GM03348 (cell line): ENCODE measurements around the gene CALCOCO1.

ENCODE experiments used
- DNase-seq: peaks from one replicate; pipeline ENCODE4 v3.0.0; 2012; ENCODE audit warnings: low spot score

CALCOCO1 gene

DNA sequence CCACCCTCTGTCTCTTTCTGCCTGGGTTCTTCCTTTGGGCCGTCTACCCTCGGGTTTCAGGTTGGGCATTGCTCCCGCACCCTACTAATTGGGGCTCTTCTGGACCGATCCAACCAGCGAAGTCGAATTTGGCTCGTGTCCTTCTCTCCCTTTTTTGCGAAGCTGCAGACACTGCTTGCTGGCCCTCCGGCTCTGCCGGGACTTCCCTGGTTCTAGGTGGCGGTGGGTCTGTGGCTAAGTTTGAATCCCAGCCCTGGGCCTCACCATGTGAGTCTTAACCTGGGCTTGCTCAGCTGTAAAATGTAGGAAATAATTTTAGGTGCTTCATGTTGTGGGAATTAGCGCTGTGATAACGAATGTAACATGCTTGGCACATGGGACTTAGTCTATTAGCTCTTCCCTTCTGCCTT lies 24.9 kb upstream of the CALCOCO1 start:
- DNase-seq: no peak

DNA sequence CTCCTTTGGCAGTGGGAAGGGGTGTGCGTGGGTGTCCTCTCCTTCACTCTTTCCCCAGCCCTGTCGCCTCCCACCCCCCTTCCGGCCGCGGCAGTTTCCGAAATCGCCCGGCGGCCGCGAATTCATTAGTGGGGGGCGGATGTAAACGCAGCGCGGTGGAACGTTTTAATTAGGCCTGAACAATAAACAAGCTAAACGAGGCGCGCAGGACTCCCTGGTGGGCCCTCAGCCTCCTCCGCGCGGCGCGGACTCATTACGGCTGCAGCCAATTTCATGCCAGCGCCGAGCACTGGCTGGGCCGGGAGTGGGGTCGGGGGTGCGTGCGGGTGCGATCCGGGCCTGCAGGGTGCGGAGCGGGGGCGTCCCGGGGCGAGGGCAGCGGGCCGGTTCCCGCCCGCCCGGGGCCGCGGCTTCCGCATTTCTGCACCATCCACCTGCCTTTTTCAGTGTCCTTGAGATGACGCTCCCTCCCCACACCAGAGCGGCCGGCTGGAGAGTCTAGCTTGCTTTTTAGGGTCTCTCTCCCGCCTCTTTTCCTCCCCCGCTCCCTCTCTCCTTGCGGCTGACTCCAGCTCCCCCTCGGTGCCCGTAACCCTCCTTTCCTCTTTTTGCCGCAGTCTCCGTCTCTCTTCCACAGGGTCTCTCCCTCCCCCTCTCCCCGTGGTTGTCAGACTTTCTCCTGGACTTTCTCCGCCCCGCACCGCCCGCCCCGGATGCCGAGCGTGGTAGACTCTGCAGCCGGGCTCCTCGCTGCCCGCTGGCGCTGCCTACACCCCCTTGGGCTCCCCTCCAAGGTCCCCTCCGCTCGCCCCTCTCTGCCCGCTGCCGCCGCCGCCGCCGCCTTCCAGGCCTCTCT lies 24.3 kb upstream of the CALCOCO1 start, which contains the start of gene CISTR:
CISTR (minus strand) TSS at position 644 of the 856 bp plus-strand sequence.
- DNase-seq: peak; percentile 35

DNA sequence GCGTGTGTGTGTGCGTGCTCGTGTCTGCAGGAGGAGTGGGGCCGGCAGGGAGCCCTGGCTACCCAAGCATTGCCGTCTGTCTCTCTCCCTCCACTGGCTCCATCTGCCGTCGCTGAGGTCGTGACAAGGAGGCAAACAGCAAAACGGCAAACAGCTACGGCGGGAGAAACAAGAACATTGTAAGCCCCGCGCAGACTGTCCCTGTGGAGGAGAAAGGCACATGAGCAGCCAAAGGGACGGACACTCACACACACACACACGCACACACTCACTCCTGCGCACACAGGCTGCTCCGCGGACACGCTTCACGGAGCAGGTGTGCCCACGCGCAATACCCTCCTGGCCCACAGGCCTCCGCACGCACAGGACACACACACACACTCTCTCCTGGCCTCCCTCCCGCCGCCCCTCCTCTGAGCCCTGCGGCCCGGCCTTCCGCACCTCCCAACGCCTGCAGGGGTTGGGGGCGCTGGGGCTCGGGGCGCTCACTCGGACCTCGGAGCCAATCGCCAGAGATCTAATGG lies 23.6 kb upstream of the CALCOCO1 start:
- no peak for DNase-seq

DNA sequence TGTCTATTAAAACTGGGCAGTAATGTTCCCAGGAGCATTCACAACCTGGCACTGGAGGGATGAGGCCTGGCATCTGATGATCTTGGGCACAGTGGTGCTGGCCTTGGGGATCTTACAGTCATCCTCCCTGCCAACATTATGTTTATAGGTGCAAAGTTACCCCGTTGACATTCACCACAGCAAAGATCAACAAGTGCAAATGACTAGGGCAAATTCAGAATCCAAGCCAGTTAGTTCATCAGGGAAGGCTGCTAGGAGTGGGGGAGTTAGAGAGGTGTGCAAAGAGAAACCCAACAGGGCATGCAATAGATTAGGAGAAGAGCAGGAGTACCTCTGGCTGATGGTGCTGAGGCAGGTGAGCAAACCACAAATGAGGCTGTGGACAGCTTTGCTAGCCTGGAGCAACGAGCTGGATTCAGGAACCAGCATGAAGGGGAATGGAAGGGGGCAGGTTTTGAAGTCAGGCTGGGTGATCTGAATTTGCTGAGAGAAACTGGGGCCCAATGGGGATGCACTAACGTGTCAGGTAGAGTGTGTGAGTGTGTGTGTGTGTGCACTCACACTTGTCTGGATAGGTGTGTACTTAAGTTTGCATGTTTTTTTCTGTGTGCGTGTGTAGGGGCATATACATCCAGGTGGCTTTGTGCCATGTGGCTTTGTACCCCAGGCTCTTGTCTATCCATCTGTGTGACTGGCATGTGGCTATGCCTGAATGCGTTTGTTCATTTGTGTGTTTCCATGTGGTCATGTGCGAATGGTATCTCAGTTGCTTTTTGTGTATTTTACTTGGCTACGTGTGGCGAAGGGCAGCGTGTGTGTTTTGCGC lies 22.9 kb upstream of the CALCOCO1 start:
- DNase-seq: no peak

DNA sequence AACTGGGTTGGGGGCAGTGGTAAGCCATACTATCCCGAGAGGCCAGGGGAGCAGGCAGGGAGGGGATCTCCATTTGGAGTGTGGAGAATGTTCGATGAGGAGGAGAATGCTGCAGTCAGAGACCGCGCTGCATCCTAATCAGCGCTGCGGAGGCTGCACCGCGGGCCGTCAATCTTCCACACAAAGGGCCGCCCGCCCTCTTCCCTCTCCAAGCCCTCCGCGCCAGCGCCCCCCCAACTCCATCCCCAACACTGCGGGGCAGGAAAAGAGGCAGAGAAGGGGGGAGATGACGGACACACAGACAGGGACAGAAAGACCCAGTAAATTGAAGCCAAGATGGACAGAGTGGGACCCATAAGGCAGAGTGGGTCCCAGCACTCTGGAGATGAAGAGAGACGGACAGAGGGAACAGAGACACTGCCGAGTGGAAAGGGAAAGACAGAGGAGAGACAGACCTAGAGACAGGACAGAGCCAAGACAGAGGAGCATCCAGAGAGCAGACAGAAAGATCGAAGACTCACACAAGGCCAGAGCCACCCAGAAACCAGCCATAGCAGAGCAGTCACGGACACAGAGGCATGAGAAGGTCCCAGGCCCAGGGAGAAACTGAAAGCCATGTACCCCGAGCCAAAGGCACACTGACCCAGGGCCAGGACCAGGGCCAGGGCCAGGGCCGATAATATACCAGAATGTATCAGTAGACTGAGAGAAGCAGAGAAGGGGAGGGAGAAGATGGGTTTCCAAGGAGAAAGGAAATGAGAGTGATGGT lies 21.0 kb upstream of the CALCOCO1 start:
- no peak for DNase-seq

DNA sequence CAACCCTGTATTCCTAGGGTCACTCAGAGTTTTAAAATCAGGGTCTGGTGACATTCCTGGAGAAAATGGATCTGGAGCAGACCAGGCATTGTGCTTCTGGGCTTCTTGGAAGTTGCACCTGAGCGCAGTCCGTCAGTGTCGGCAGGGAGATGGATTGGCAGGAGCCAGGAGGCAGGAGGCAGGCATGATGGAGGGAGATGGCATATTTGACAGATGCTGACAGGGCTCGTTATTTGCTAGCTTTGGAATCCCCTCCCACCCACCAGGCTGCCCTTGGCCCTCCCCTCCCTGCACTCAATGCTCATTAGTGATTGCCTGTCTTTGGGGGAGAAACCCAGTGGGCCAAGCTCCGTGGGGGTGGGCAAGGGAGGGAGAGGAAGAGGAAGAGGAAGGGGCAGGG lies 19.8 kb upstream of the CALCOCO1 start:
- DNase-seq: no peak

DNA sequence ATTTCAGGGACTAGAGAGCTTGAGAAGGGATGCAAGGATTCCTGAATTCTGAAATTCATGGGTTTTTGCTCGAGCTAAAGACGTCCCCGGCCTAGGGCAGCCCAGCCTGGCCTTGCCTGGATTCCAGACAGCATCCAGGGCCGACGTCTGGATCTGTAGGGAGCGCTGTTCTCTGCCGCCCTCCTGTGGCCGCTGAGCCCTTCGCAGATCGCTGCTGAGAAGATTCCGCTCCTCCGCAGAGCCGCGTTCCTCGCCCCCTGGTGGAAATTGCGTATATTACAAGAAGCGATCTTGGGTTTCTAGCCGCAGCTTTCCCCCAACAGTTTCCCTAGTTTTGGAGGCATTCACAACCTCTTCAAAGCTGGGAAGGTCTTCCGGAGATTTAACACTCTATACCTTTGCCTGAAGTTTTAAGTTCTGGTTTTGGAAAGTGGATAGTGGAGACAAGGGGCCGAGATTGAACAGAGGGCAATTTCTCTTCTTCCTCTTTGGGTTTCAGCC lies 19.4 kb upstream of the CALCOCO1 start:
- peak; percentile 95 for DNase-seq

DNA sequence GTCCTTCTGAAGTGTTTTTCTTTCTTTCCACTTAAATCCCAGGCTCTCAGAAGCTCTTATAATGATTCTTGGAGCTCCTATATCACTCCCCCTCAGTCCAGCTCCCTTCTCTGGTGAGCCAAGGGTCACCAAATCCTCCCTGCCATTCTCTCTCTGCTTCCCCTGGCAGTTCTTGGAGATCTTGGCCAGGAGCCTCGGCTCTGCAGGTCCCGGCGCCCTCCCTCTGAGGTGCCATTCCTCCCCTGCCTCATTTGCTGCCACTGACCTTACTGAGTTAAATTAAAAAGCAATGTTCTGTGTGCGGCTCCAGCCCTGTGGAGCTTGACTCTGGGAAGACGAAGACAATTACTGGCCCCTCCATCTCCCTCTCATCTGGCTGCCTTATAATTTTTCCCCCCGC lies 17.5 kb upstream of the CALCOCO1 start:
- no peak for DNase-seq

DNA sequence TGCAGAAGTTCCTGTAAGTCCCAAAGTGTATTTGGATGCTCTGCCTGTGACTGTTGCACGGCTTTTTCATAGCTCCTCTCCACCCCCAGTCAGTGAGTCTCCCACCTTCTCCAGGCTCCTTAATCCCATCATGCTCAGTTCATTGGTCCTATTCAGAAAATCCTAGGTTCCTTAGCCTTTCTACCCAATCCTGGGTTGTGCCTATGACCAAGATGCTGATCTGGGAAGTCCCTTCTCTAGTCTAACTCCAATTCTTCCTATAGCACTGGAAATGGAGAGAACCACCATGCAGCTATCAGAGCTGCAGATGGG lies 16.8 kb upstream of the CALCOCO1 start:
- DNase-seq: no peak

DNA sequence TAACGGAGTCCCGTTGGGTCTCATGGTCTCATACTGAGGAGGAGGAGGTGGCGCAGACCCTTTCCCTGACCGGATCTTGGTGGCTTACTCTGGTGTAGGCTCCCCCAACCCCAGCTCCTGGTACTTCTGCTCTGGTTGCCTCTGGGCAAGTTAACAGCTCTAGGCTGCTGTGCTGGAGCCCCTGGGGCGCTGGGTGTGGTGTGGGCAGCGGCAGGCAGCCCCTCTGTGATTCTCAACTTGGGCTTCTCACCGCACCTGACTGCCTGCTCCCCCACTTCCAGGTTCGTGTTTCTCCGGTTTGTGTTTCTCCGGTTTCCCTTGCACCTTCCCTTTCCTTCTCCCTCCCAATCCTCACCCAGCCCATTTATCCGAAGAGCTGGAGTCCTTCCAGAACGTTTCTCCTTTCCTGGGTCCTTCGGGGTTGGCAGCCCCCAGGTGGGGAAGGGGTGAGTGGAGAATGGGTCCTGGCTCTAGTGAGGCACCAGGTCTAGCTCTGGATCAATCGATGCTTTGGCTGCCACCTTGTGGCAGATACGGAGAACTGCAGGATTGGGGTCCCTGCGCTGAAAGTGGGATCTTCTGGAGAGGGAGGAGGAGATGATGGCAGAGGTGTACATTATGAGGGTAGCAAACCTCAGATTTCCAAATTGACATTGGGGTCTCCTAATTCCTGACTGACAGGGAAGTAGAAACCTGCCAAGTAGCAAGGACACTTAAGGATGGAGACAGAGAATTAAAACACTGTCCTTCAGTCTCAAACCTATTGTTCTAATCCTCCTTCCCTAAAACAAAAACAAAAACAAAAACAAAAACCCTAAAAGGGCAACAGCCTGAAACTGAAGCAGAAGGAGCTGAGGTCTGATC lies 16.2 kb upstream of the CALCOCO1 start:
- DNase-seq: peak; percentile 87

DNA sequence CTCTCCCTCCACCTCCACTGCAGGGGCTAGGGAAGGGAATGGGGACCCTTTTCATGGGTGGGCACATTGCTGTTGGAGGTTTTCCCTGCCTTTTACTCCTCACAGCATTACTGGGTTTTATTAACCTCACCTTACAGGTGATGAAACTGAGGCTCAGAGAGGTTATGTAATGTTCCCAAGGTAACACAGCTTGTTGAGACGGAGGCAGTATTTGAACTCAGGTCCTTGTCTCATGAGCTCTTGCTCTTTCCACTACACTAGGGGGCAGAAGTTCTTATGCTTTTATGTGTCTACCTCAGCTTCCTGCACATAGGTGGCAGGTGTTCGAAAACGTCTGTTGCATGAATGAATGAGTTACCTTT lies 12.9 kb upstream of the CALCOCO1 start:
- DNase-seq: no peak

DNA sequence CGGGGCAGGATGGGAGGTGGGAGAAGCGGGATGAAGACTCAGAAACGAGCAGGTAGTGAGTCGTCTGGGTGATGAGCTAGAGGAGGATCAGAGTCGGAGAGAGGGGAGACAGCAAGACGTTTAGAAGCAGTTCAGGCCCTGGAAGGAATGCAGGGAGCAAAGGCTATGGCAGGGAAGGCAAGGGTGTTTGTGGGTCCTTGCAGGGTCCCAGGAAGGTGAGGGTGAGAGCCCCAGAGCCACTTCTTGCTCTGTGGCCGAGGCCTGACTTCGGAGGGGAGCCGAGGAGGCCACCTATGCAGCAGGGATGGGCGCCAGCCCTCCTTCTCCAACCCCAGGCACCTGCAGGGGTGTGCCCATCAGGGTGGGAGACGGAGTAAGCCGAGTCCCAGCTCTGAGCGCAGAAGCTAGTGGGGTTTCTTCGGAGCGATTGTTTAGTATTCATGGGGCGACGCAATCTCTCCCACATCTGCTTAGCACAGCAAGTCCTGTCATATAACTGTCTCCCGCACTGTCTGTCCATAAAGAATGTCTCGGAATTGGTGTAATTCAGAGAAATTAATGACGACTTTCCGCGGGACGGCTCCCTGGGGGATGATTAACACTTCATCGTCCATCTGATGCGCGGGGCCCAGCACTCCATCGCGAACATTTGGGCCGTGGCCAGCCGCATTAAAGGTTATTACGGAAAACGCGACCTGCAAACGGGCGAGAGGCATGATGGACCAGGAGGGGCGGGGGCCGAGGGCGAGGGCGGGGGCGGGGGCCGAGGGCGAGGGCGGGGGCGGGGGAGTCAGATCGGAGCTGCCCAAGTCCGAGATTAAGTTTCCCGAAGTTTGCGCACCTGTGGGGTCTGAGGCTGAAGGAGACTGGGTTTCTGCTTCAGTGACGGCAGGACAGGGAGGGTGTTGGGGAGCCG lies 12.2 kb upstream of the CALCOCO1 start:
- DNase-seq: peak; percentile 33

DNA sequence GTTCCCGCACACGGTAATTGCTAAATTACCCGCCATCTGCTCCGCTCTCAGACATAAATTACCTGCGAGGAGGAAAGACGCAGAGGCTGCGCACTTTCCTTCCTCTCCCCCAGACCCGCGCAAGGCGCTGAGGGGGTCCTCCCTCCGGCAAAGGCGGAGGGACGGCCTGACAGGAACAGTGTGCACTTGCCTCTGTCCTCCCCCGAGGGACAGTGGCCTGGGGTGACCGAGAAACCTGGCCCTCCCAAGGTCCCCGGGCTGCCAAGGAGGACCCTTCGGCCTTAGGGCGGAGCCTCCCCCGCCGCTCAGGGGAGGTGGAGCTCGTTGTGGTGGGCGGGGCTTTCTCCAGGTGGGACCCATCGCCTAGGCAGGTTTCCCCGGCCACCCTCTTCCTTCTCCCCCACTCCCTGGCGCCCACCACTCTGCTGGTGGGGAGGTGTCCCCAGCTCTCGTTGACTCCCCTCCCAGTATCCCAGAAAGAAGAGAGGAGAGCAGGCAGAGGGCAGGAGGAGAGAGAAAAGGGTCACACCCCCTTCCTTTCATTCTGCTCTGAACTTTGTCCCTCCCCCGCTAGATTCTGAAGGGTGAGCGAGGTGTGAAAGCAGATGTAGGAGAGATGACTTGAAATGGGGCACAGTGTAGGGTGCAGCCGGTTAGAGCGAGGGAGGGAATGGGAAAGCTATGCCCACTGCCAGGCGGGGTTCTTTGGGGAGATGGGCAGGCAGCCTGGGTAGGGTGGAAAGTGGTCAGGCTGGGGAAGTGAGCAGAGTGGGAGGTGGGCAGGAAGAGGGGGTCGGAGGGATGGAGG lies 11.4 kb upstream of the CALCOCO1 start:
- DNase-seq: no peak

DNA sequence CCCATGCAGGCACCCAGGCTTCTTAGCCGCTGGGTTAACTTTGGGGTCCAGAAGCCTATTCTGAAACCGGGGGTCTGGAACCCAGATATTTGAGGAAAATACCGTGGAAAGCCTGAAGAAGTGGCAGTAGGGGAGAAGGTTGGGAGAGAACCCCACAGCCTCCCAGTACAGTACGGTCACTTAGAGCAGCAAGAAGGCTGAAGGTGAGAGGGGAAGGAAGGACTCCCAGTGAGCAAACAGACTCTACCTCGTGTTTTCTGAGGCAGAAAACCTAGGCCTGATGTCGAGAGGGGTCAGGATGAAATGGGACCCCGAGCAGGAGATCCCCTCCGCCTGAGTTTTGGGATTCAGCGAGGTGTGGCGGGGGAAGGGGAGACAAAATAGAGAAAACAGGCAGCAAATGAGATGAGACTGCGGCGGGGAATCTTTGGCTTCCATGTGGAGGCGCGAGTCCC lies 10.7 kb upstream of the CALCOCO1 start:
- DNase-seq: no peak

DNA sequence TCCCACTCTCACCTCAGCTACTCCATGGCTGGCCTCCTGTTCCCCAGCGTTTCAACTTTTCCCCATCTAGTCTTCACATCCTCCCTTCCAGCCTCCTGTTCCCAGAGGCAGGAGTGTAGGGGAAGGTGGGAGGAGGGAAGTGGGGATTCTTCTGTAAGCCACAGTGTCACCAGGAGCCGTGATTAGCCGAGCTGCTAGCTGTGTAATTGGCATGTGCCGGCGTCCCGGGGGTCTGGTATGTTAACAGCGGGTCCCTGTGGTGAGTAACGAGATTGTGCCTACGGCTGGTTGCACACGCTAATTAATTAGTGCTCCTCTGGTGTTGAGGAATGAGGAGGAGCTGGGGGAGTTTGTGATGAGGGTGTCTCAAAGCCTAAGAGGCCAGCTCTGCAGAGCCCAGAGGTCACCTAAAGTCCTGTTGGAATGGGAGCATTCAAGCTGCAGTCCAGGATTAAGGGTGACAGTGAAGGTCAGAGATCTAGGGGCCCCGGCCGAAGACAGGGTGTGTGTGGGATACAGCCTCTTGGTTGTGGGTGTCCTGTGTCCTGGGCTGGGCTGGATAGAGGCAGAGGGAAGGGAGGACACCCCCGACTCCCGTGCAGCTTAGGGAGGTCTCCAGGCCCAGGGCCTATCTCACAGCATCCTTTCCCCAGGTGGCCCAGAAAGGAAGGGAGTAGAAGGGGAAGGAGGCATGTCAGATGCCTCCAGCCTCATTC lies 10.0 kb upstream of the CALCOCO1 start:
- no peak for DNase-seq

DNA sequence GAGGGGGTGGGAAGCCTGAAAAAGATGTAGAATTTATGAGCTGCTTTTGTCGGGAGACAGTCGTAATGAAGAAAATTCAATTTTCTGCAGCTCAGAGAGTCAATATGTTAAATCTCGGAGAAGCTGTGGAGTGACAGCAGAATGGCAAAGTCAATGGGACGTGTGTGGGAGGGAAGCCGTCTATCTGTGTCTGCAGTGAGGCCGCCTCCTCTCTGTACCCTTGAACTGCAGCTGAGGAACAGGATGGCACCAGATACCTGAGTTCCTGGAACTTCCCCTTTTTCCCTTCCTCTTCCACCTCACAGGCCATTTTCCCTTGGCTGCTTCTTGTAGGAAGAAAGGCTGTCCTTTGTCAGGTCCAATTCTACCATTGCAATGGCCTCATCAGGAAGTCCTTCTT lies 9.3 kb upstream of the CALCOCO1 start:
- DNase-seq: no peak

DNA sequence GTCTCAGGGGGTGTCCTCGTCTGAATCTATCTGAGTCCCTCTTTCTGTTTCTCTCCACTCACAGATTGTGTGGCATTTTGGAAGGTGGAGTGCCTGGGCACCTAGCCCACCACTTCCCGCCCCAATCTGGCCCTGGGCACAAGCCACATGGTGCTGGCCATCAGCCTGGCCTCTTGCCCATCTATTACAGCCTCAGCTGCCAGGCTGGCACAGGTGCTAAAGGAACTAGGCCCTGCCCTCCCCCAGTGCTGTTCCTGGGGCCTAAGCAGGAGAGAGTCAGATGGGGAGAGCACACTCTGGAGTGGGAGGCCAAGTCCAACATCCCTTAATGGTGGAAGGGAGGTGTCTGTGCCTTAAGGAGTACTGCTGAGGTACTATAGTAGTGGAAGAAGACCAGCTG lies 8.3 kb upstream of the CALCOCO1 start:
- no peak for DNase-seq

DNA sequence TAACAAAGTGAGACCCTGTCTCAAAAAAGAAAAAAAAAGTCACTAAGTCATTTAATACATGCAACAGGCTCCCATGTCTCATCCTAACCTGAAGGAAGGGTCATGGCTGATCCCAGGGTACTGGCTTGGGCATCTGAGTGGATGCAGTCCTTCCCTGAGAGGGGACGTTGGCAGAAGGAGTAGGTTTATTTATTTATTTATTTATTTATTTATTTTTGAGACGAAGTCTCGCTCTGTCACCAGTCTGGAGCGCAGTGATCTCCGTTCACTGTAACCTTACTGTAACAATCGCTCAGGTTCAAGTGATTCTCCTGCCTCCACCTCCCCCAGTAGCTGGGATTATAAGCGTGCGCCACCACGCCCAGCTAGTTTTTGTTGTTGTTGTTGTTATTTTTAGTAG lies 7.2 kb upstream of the CALCOCO1 start:
- DNase-seq: no peak

DNA sequence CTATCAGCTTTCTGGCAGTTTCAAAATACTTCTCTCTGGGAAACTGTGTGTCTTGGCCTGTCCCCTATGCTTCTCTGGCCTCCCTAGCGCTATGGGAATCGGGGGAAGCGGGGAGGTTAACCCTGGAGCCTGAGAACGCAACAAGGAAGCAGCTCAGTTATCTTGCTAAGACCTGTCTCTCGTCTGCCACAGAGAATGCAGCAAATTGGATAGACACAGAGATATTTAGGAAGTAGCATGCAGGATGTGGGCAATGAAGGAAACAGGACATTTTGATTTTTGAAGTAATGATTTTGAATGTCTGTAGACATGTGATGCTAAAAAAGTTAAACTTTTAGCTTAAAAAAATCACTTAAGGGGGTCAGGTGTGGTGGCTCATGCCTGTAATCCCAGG lies 6.6 kb upstream of the CALCOCO1 start:
- no peak for DNase-seq
